HG03442 (cell line): ENCODE results near the gene RSRC1.
A peak's percentile ranks its signal among the peaks of the same experiment; 100 is the strongest.
"Not testable (repeated sequence)": the region's sequence is repeated elsewhere in the genome, so short reads cannot be mapped to it uniquely, and the experiment has no call there.

Source experiments
- ATAC-seq: cut with Tn5 transposase; IDR thresholded peaks from one replicate; pipeline ENCODE4 v1.9.1; 2021; ENCODE audit warnings: mild to moderate bottlenecking, moderate library complexity; ENCODE audit not compliant: unreplicated experiment

The RSRC1 gene

GRCh38 chr3:158109804-158110657 lies at the start of gene RSRC1:
RSRC1 (plus strand) TSS chr3:158110089; CDS start chr3:158122105, 12,016 bp downstream.
- ATAC-seq = peak; percentile 81

GRCh38 chr3:158065574-158065973 lies 44.3 kb upstream of the RSRC1 start:
- not testable (repeated sequence) for ATAC-seq

GRCh38 chr3:158072790-158073189 lies 37.1 kb upstream of the RSRC1 start:
- no peak for ATAC-seq

GRCh38 chr3:158074591-158074990 lies 35.3 kb upstream of the RSRC1 start:
- no peak for ATAC-seq

- no peak for ATAC-seq
Observed at GRCh38 chr3:158079599-158079998, 30.3 kb upstream of the RSRC1 start.

GRCh38 chr3:158084651-158085050 lies 25.2 kb upstream of the RSRC1 start:
- ATAC-seq = no peak

- no peak for ATAC-seq
Observed at GRCh38 chr3:158085358-158085757, 24.5 kb upstream of the RSRC1 start.

- no peak for ATAC-seq
Observed at GRCh38 chr3:158085931-158086330, 24.0 kb upstream of the RSRC1 start.

- no peak for ATAC-seq
Observed at GRCh38 chr3:158086361-158086760, 23.5 kb upstream of the RSRC1 start.

- ATAC-seq = no peak
Observed at GRCh38 chr3:158086776-158087175, 23.1 kb upstream of the RSRC1 start.

- no peak for ATAC-seq
Observed at GRCh38 chr3:158091531-158091930, 18.4 kb upstream of the RSRC1 start.

GRCh38 chr3:158093526-158093925 lies 16.4 kb upstream of the RSRC1 start:
- ATAC-seq = no peak

GRCh38 chr3:158094235-158095110 lies 15.4 kb upstream of the RSRC1 start:
- ATAC-seq = peak; percentile 52

GRCh38 chr3:158095111-158095813 lies 14.6 kb upstream of the RSRC1 start:
- peak; percentile 9 for ATAC-seq

GRCh38 chr3:158095814-158096704 lies 13.8 kb upstream of the RSRC1 start:
- no peak for ATAC-seq

- ATAC-seq = no peak
Observed at GRCh38 chr3:158097081-158097592, 12.8 kb upstream of the RSRC1 start.

- peak; percentile 85 for ATAC-seq
Observed at GRCh38 chr3:158097593-158098308, 12.1 kb upstream of the RSRC1 start.

GRCh38 chr3:158098309-158098639 lies 11.6 kb upstream of the RSRC1 start:
- no peak for ATAC-seq

- ATAC-seq = no peak
Observed at GRCh38 chr3:158098834-158099424, 11.0 kb upstream of the RSRC1 start.
